ENCODE measurements around the gene NEMP2. TPM values are rescaled to one million over a fixed set of nuclear protein-coding genes. Genes with fewer than 3 reads are reported as not detected.

NEMP2 gene
- polyA plus RNA-seq, 4 donors, result 0.45 to 4.3 (median 0.97) TPM

DNA sequence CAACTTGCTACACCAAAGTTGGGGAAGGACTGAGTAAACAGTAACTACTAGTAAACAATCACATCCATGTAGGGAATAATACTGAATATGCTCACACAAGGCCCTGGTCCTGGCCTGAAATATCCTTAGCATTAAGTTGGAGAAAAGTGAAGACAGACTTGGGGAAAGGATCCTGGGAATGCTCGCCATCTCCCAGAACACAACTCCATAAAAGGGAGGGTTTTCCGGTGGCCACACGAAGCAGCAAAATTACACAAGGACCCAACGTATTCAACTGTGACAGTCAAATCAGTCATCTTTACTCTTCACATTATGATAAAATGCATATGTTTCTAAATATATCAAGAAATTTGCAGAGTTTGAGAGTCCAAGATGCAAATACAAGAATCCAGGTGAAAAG lies 7.3 kb downstream of the NEMP2 start:
- no peak for FAIRE-seq

DNA sequence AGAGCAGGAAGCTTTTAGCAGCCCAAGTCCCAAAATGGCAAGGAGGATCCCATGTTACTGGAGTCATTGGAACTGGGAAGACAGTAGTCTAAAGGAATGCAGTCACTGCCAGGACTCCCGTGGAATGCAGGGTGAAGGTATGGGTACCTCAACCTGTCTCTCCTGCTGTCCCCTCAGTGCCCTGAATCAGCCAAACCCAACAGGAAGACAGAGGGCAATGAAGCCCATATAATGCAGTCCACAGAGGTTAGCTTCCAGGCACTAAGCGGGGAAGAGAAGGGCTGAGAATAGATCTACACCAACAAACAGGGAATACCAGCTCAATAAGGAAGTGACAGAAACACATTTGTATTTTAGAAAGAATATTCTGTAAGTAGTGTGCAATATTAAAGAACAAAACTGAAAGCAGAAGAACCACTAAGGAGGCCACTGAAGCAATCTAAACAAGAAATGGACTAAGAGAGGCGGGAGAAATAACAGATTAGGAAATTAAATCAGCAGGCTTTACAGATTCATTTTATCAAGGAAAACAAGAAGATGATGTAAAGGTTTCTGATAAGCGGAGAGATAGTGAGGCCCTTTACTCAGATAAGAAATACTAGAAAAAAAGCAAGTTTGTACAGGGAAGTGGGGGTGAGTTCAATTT lies 8.3 kb downstream of the NEMP2 start:
- no peaks in the 10 kb centered on the region for H3K9me3 ChIP-seq (ENCODE audit: control insufficient read depth in 2 of 2, insufficient read depth in 1 of 2, low read depth in 1 of 2, low read length in 1 of 2)
- H3K36me3 ChIP-seq (ENCODE audit: control insufficient read depth in 3 of 3, insufficient read depth in 2 of 3, low read depth in 1 of 3, low read length in 3 of 3), result no peaks in the 10 kb centered on the region
- no peak for FAIRE-seq
- H3K4me3 ChIP-seq (ENCODE audit: low read depth in 1 of 3, low read length in 3 of 3), result no peak overlapping the region
- no peak for DNase-seq
- 79 to 87% (median 86%) methylated on average over 4 of the region's 4 CpGs for WGBS, 3 donors
- H3K27me3 ChIP-seq (ENCODE audit: control insufficient read depth in 3 of 3, insufficient read depth in 3 of 3, low read length in 3 of 3), result no peaks in the 10 kb centered on the region
- H3K4me1 ChIP-seq (ENCODE audit: control insufficient read depth in 3 of 3, insufficient read depth in 2 of 3, low read depth in 1 of 3, low read length in 2 of 3), result peaks cover 5 to 13% (median 10%) of the 10 kb centered on the region in 3 donors
- H3K27ac ChIP-seq (ENCODE audit: low read depth in 1 of 3, low read length in 2 of 3), result peak overlapping the region in 1 of 3 donors; percentile 48

More for the DNA sequence above, 7.3 kb downstream of the NEMP2 start:
- Histone ChIP-seq H3K36me3 (ENCODE audit: control insufficient read depth in 3 of 3, insufficient read depth in 2 of 3, low read depth in 1 of 3, low read length in 3 of 3) (no peaks in the 10 kb centered on the region), H3K4me3 (ENCODE audit: low read depth in 1 of 3, low read length in 3 of 3) (no peak overlapping the region), H3K27ac (ENCODE audit: low read depth in 1 of 3, low read length in 2 of 3) (no peak overlapping the region), H3K9me3 (ENCODE audit: control insufficient read depth in 2 of 2, insufficient read depth in 1 of 2, low read depth in 1 of 2, low read length in 1 of 2) (no peaks in the 10 kb centered on the region), H3K4me1 (ENCODE audit: control insufficient read depth in 3 of 3, insufficient read depth in 2 of 3, low read depth in 1 of 3, low read length in 2 of 3) (peaks cover 5 to 13% (median 10%) of the 10 kb centered on the region in 3 donors), H3K27me3 (ENCODE audit: control insufficient read depth in 3 of 3, insufficient read depth in 3 of 3, low read length in 3 of 3) (no peaks in the 10 kb centered on the region)
- WGBS, 3 donors, result 89 to 93% (median 92%) methylated on average over 4 of the region's 4 CpGs
- no peak for DNase-seq

DNA sequence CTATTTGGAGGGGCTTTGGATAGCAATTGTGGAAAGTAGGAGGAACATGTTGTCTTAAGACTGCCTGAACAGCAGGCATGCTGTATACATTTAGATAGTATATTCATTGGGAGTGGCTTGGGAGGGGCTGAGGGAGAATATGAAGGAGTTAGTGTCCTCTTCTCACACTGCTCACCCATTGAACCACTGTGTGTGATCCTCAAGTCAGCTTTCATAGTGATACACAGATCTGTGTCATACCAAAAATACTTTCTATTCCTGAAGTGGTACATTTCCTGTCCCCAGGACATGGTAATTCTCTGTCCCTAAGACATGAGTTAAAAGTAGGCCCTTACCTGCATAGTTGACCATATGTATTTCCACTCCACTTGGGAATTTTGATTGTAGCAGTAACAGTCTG lies 9.6 kb downstream of the NEMP2 start:
- Histone ChIP-seq H3K4me3 (ENCODE audit: low read depth in 1 of 3, low read length in 3 of 3) (no peak overlapping the region), H3K36me3 (ENCODE audit: control insufficient read depth in 3 of 3, insufficient read depth in 2 of 3, low read depth in 1 of 3, low read length in 3 of 3) (no peaks in the 10 kb centered on the region), H3K27ac (ENCODE audit: low read depth in 1 of 3, low read length in 2 of 3) (no peak overlapping the region), H3K27me3 (ENCODE audit: control insufficient read depth in 3 of 3, insufficient read depth in 3 of 3, low read length in 3 of 3) (no peaks in the 10 kb centered on the region), H3K4me1 (ENCODE audit: control insufficient read depth in 3 of 3, insufficient read depth in 2 of 3, low read depth in 1 of 3, low read length in 2 of 3) (peaks cover 5 to 10% (median 5%) of the 10 kb centered on the region in 3 donors), H3K9me3 (ENCODE audit: control insufficient read depth in 2 of 2, insufficient read depth in 1 of 2, low read depth in 1 of 2, low read length in 1 of 2) (no peaks in the 10 kb centered on the region)
- no peak for FAIRE-seq
- no peak for DNase-seq

DNA sequence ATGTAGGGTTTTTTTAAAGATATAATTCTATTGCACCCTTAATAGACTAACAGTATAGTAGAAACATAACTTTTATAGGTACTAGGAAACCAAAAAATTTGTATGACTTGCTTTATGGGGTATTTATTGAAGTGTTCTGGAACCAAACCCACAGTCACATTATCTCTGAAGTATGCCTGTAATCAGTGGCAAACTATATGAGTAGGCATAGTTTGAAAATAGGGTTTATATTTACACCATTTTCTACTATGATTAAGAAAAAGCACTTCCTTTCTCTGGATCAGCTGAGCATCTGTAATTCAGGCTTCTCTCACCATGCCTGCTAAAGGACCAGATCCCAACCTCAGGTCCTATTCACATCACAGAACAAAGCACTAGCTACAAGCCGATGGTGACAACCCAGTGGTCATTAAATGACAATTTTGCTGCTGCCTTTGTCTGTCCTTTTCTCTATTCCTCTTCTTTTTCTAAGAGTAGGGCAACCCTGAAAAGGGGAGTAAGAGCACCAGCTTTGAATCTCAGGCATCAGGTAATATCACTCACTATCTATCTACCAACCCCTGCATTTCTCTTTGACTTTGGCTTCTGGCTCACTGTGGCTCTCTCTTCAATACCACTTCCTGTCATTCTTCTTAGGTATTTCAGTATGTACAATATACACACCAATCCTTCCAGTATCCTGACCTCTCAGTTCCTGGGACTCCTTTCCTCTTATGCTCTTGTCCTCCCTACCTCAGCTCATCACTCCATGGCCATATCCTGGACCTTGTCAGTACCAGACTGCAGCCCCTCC lies 14.4 kb downstream of the NEMP2 start:
- DNase-seq, result peak in 1 of 2 donors; percentile 21
- WGBS, 3 donors, result 86 to 100% (median 94%) methylated on average over 1 of the region's 1 CpG
- no peaks in the 10 kb centered on the region for H3K27me3 ChIP-seq (ENCODE audit: control insufficient read depth in 3 of 3, insufficient read depth in 3 of 3, low read length in 3 of 3)
- FAIRE-seq, result no peak
- no peak overlapping the region for H3K4me3 ChIP-seq (ENCODE audit: low read depth in 1 of 3, low read length in 3 of 3)
- H3K27ac ChIP-seq (ENCODE audit: low read depth in 1 of 3, low read length in 2 of 3), result no peak overlapping the region
- H3K4me1 ChIP-seq (ENCODE audit: control insufficient read depth in 3 of 3, insufficient read depth in 2 of 3, low read depth in 1 of 3, low read length in 2 of 3), result no peaks in the 10 kb centered on the region
- H3K9me3 ChIP-seq (ENCODE audit: control insufficient read depth in 2 of 2, insufficient read depth in 1 of 2, low read depth in 1 of 2, low read length in 1 of 2), result no peaks in the 10 kb centered on the region
- H3K36me3 ChIP-seq (ENCODE audit: control insufficient read depth in 3 of 3, insufficient read depth in 2 of 3, low read depth in 1 of 3, low read length in 3 of 3), result peaks cover 0 to 4% (median 0%) of the 10 kb centered on the region in 3 donors

DNA sequence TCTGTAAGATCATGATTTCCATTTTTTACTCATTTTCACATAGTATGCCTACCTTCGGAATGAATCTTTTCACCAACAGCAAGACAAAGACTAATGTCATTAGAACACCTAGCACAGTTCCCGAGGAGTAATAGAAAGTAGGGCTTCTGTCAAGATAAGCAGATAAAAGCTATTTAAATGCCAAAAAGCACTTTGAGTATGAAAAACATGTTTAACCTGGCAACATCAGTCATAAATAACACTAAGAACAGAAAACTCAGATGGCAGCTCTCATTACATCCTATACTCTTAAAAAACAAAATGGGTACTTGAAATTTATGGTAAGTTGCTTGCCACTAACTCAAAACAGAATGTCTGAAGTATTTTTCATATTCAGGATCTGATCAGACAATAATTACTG lies 17.1 kb downstream of the NEMP2 start:
- DNase-seq (no peak), FAIRE-seq (no peak)
- WGBS, 3 donors, result 80 to 98% (median 94%) methylated on average over 2 of the region's 2 CpGs
- no peak overlapping the region for H3K4me3 ChIP-seq (ENCODE audit: low read depth in 1 of 3, low read length in 3 of 3)
- no peaks in the 10 kb centered on the region for H3K9me3 ChIP-seq (ENCODE audit: control insufficient read depth in 2 of 2, insufficient read depth in 1 of 2, low read depth in 1 of 2, low read length in 1 of 2)
- H3K36me3 ChIP-seq (ENCODE audit: control insufficient read depth in 3 of 3, insufficient read depth in 2 of 3, low read depth in 1 of 3, low read length in 3 of 3), result peaks cover 0 to 8% (median 0%) of the 10 kb centered on the region in 3 donors
- H3K27me3 ChIP-seq (ENCODE audit: control insufficient read depth in 3 of 3, insufficient read depth in 3 of 3, low read length in 3 of 3), result no peaks in the 10 kb centered on the region
- no peaks in the 10 kb centered on the region for H3K4me1 ChIP-seq (ENCODE audit: control insufficient read depth in 3 of 3, insufficient read depth in 2 of 3, low read depth in 1 of 3, low read length in 2 of 3)
- no peak overlapping the region for H3K27ac ChIP-seq (ENCODE audit: low read depth in 1 of 3, low read length in 2 of 3)

DNA sequence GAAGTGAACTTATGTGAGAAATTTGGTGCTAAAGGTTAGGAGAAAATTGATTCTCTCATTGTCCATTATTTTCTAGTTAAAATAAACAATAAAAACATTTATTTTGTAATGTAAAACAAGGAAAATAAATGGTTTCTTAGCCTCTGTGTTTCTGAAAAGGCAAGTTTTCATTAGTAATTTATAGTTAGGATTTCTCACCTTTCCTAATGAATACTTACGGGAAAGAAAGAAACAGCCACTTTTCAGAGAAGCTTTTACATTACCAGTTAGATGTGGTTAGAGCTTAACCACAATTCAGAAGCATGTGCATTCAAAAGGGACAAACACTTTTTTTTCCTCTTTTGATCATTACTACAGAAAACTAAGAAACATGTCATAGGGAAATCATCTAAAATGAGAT lies 18.8 kb downstream of the NEMP2 start:
- no peaks in the 10 kb centered on the region for H3K4me1 ChIP-seq (ENCODE audit: control insufficient read depth in 3 of 3, insufficient read depth in 2 of 3, low read depth in 1 of 3, low read length in 2 of 3)
- H3K4me3 ChIP-seq (ENCODE audit: low read depth in 1 of 3, low read length in 3 of 3), result no peak overlapping the region
- H3K27me3 ChIP-seq (ENCODE audit: control insufficient read depth in 3 of 3, insufficient read depth in 3 of 3, low read length in 3 of 3), result no peaks in the 10 kb centered on the region
- peaks cover 0 to 8% (median 0%) of the 10 kb centered on the region in 3 donors for H3K36me3 ChIP-seq (ENCODE audit: control insufficient read depth in 3 of 3, insufficient read depth in 2 of 3, low read depth in 1 of 3, low read length in 3 of 3)
- DNase-seq, result no peak
- FAIRE-seq, result peak; percentile 41
- no peak overlapping the region for H3K27ac ChIP-seq (ENCODE audit: low read depth in 1 of 3, low read length in 2 of 3)
- no peaks in the 10 kb centered on the region for H3K9me3 ChIP-seq (ENCODE audit: control insufficient read depth in 2 of 2, insufficient read depth in 1 of 2, low read depth in 1 of 2, low read length in 1 of 2)
- WGBS, 3 donors, result 72 to 83% (median 81%) methylated on average over 1 of the region's 1 CpG

DNA sequence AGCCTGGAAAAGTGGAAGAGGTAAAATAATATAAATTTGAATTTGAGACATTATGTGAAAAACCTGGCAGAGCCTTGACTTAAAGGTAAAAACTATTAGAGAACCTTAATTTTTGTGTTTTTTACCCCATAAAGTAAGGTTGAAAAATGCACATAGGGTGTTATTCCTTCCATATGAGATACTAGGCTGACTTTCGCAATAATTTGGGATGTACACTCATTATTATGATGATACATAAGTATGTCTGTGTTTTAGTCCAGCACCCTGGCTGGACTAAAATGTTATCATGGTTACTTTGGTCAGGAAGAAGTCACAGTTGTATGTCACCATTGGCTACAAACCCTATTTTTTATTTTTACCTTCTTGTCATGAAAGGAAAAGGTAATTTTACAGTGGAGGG lies 19.8 kb downstream of the NEMP2 start:
- WGBS, 3 donors, result 95 to 100% (median 97%) methylated on average over 1 of the region's 1 CpG
- H3K4me3 ChIP-seq (ENCODE audit: low read depth in 1 of 3, low read length in 3 of 3), result no peak overlapping the region
- no peaks in the 10 kb centered on the region for H3K9me3 ChIP-seq (ENCODE audit: control insufficient read depth in 2 of 2, insufficient read depth in 1 of 2, low read depth in 1 of 2, low read length in 1 of 2)
- no peak for FAIRE-seq
- peaks cover 0 to 12% (median 0%) of the 10 kb centered on the region in 3 donors for H3K36me3 ChIP-seq (ENCODE audit: control insufficient read depth in 3 of 3, insufficient read depth in 2 of 3, low read depth in 1 of 3, low read length in 3 of 3)
- no peaks in the 10 kb centered on the region for H3K4me1 ChIP-seq (ENCODE audit: control insufficient read depth in 3 of 3, insufficient read depth in 2 of 3, low read depth in 1 of 3, low read length in 2 of 3)
- no peaks in the 10 kb centered on the region for H3K27me3 ChIP-seq (ENCODE audit: control insufficient read depth in 3 of 3, insufficient read depth in 3 of 3, low read length in 3 of 3)
- H3K27ac ChIP-seq (ENCODE audit: low read depth in 1 of 3, low read length in 2 of 3), result no peak overlapping the region
- no peak for DNase-seq

DNA sequence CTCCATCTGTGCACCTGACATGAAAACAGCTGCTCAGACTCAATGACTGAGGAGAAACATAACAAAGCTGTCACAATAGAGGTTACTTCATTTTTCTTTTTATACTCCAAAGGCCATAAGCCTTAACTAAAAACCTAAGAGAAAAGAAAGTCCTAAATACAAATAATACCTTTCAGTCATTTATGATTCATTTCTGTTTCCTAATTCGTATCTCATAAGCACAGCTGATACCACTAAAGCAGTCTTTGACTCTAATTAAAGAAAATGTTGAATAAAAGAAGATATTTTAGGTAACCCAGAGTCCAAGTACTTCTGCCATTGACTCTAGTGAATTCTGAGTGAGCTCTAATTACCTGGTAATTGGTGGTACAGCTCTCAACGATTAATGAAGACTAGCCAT lies 20.6 kb downstream of the NEMP2 start:
- H3K36me3 ChIP-seq (ENCODE audit: control insufficient read depth in 3 of 3, insufficient read depth in 2 of 3, low read depth in 1 of 3, low read length in 3 of 3), result peaks cover 0 to 12% (median 0%) of the 10 kb centered on the region in 3 donors
- DNase-seq, result no peak
- no peak overlapping the region for H3K4me3 ChIP-seq (ENCODE audit: low read depth in 1 of 3, low read length in 3 of 3)
- H3K27ac ChIP-seq (ENCODE audit: low read depth in 1 of 3, low read length in 2 of 3), result no peak overlapping the region
- H3K9me3 ChIP-seq (ENCODE audit: control insufficient read depth in 2 of 2, insufficient read depth in 1 of 2, low read depth in 1 of 2, low read length in 1 of 2), result no peaks in the 10 kb centered on the region
- no peaks in the 10 kb centered on the region for H3K4me1 ChIP-seq (ENCODE audit: control insufficient read depth in 3 of 3, insufficient read depth in 2 of 3, low read depth in 1 of 3, low read length in 2 of 3)
- WGBS, 3 donors, result 79 to 91% (median 86%) methylated on average over 2 of the region's 2 CpGs
- no peak for FAIRE-seq
- no peaks in the 10 kb centered on the region for H3K27me3 ChIP-seq (ENCODE audit: control insufficient read depth in 3 of 3, insufficient read depth in 3 of 3, low read length in 3 of 3)

All from small intestine (tissue), 7 donors.